ENCODE data around the gene CHRND.

The CHRND gene

DNA sequence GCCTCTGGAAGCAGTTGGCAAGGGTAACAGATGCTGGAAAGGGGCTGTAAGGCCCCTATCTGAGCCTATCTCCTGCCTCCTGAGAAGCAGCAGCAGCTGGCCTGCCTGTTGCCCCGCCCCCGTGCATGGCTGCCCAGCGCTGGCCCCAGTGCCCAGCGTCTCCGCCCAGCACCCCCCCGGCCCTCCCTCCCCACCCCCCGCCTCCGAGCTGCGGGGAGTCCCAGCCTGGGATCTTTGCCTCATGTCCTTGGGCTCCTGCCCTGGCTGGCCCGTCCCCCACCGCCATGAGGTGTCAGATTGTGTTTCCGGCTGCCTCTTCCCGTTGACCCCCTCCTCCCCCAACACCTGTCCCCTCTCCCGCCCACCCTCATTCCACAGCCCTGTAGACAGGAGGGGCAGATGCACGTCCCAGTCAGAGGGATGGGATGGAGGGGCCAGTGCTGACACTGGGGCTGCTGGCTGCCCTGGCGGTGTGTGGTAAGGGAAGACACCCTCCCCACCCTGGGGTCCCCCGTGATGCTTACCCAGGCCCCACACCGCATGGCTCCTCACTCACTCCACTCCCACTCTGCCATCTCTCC is at the start of gene CHRND:
Gene CHRND (plus strand): TSS at position 370 of the 581 bp plus-strand sequence. CDS start 56 bp downstream, at position 426.
- DNase-seq (ENCODE audit: low read depth, low spot score) = no peak

DNA sequence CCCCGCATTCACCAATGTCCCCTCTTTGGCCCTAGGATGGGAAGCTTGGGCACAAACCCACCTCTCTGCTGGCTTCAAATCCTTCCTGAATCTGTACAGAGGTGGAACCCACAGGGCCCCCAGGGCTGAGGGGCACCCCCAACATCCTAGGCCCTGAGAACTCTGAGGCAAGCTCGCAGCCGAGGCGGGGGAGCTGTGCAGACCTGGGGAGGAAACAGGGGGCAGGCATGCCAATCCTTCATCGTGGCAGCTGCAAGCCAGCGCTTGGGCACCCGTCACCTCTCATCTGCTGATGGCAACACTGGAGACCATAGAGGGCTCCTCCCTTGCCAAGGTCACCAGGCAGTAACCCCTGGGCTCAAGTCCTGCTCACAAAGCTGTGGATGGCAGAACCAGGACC is 49.2 kb upstream of the CHRND start:
- no peak for DNase-seq (ENCODE audit: low read depth, low spot score)

DNA sequence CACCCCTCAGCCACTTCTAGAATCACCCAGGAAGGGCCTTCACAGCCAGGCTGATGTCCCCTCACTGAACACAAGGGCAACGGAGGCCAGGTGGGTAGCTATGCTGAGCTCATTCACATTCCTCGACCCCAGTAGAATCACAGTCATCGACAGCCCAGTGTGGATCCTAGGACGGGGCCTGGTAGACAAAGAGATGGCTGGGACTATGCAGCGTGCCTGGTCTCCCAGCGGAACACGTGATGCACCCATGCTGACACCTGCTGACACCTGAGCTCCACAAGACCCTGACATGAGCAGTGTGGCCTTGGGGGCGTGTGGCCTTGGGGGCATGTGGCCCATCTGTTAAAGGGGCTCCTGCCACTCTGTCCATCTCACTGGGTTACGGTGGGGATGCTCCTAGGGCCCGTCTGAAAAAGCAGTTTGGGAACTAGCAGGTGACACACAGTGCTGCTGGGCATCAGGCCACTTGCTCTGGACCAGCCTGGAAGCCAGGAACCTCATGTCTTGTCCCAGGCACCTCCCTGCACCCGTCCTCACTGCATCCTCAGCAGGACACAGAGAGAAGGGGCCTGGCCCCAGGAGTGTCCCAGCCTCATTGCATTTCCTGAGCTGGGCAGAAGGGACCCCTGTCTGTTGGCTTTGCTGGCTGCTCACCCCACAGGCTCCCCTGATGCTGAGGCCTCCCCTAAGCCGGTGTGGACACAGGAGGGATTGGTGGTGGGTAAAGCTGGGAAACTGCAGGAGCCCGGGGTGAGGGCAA is 48.0 kb upstream of the CHRND start:
- no peak for DNase-seq (ENCODE audit: low read depth, low spot score)

DNA sequence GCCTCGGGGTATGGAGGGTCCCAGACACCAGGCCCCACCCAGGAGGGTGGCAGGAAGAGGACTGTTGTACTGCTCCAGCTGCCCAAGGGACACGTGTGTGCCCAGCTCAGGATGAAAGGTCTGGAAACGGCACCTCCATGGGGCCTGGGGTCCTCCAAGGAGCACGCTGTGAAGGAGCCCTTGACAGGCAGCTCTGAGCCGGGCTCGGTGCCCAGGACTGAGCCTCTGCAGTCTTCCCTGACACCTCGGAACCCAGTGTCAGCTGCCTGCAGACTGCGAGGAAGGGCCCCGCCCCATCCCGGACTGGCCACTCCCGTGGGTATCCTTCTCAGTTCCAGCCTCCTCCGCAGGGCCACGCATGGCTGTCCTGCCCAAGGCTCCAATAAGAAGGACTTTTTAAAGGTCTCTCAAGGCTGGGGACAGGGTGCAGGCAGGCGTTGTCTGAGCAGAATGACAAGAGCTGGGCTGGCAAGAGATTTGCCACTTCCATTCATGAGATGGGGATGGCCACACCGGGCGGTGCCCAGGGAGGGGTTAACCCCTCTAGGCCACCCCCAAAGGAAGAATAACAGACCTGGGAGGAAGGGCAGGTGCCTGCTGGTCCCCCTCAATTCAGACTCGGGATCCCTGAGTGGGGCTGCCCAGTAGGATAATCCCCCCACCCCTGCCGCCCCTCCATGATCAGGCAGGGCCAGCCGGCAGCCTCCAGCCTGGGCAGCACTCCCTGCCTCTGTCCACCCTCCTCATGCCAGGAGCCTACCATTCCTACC is 47.2 kb upstream of the CHRND start:
- no peak for DNase-seq (ENCODE audit: low read depth, low spot score)

DNA sequence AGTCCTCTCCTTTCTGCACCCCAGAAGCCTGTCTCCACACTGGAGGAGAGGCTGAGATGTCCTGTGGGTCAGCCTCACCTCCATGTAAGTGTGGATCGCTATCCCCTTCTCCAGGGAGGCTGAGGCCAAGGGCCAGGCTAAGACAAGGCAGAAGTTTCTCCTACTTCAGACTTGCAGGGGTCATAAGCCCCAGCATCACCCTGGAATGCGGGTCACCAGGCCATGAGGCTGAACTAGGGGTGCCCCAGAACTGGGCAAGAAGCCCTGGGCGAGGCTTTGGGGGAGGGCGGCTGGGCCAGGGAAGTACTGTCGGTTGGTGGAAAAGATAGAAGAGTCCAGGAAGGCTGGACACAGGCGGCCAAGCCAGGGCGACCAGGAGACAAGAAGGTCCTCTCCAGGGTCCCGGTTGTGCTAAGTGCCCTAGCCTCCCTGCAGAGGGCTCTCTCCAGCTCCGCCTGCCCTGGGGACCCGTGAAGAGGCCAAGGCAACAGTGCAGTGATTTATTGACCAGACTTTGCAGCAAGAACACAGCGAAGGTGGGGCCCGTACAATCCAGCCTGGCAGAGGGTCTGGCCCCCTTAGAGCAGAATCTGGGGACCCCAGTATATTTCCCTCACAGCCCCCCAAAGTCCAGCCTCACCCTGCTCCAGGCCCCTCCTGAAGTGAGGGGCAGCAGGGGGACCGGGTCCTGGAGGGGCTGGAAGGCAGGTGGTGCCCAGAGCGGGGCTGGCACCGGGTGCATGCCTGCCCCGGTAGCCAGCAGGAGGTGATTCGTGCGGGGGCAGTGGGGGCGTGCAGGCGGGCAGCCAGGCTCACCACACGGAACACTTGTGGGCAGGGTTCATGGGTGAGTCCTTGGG is 46.4 kb upstream of the CHRND start:
- DNase-seq (ENCODE audit: low read depth, low spot score) = no peak

DNA sequence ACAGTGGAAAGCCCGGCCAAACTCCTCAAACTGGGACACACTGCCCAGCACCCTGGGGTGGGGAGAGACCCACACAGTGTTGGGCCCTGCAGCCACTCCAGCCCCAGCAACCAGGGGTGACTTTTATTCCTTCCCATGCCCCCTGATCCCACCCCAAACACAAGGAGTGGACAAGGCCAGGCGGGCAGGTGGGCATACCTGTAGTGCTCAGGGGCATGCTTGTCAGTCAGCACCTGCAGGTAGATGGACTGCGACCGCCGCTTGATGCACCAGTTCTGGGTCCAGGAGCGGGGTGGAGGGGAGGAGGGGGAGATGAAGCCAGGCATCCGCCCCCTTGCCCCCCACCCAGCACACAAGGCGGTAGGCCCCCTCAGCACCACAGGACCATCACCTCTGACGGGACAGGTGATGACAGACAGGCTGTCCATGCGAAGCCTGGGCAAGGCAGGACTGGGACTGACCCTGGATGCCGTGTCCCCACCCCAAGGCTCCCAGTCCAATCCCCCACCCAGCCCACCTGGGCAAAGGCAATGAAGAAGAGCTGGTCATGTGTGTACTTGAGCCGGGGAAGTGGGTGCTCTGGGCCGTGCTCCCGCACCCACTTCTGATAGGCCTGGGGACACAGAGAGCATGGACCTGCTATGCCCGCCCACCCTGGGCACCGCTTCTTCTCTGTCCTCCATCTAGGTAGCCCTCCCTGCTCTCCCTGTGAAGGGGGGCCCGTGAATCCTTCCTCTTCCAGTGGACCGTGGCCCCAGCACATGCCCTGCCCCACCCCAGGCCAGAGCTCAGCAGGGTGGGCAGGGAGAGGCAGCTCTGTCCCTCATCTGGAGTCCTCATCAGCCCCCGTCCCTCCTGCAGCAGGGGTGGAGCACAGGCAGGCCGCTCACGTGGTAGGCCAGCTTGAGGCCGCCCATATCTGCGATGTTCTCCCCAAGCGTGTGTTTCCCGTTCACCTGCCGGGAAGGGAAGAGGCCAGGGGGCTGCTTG is 45.5 kb upstream of the CHRND start:
- DNase-seq (ENCODE audit: low read depth, low spot score) = no peak

DNA sequence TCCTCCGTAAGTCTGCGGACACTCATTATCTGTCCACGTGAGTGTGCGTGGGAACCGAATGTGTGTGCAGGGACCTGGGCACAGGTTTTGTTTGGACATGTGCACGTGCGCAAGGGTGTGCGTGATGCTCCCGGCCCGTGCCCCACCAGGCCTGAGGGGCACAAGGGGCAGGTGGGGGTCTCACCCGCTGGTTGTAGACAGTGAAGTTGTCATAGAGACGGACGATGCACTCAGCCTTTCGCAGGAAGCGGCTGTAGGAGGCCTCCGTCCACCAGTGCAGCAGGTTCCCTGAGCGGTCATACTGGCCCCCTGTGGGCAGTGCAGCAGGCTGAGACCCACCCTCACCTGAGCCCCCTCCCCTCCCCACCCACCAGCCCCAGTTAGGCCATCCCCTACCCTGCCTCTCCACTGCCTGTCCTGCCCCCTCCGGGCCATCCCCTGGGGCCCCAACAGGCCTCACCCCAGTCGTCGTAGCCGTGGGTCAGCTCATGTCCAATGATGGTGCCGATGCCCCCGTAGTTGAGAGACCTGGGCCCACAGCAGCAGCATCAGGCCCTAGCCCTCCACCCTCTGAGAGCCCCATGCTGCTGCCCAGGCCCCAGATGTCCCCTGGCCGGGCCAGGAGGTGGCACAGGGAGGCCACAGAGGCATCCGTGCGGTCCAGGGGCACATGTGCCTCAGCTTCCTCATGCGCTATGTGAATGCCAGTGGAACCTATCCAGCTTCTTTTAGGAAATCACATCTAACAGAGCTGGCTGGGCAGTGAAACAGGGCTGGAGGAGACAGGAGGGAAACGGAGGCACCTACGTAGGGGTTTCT is 44.4 kb upstream of the CHRND start:
- no peak for DNase-seq (ENCODE audit: low read depth, low spot score)

DNA sequence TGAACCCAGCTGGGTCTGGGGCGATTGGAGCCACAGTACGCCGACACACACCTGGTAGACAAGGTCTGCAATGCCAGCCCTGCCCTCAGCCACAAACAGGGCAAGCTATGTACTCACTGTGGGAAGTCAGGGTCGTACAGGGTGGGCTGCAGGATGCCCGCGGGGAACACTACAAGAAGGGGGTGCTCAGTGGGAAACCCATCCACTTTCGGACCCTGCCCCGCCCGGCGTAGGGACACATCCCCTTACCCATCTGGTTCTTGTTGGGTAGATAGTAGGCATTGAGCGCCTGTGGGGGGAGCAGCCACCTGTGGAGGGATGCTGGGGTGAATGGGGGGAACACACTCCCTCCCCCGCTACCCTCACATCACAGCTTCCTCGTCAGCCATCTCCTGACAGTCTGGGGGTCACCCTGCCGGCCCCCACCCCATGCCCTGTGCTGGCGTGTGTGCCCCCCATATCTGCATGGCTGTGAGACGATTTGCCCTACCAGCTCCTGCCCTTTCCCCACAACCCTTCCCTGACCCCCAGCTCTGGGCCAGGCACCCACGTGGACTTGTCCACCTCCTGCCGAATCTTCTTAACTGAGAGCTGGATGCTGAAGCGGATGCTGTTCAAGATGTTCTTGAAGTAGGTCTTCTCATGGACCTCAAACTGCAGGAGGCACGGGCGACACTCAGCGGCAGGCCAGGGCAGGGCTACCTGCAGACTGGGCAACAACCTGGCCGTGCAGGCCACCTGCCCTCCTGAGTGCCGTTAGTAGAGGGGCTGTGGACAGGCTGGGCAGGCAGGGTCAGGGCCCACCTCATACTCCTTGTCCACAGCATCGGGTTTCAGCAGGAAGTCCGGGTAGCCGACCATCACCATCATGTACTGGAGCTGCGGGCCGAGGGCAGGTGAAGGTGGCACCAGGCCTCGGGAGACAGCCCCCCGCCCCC is 43.4 kb upstream of the CHRND start:
- no peak for DNase-seq (ENCODE audit: low read depth, low spot score)

DNA sequence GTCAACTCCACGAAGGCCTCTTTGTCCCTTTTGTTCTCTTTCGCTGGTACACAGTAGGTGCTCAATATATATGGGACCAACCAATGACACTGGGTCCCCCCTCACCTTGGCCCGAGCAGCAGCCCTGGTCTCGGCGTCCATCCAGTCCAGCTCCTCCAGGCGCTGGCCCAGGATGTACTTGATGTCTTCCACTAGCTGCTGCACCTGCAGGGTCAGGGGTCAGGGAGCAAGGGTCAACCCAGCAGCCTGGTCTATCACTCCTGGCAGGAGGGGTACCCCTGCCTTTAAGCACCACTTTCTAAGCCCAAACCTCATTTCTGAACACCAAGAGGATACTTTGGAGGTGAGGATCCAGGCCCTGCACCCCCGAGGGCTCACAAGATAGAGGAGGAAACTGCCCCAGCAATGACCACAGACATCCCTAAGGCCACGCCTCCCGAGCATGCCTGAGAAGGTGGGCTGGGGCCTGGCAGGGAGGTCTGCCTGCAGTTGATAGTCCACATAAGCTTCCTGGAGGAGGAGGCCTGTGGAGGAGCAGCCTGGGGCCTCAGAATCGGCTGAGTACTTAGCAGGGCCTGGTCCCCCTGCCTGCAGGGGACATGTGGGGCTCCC is 42.5 kb upstream of the CHRND start:
- no peak for DNase-seq (ENCODE audit: low read depth, low spot score)

DNA sequence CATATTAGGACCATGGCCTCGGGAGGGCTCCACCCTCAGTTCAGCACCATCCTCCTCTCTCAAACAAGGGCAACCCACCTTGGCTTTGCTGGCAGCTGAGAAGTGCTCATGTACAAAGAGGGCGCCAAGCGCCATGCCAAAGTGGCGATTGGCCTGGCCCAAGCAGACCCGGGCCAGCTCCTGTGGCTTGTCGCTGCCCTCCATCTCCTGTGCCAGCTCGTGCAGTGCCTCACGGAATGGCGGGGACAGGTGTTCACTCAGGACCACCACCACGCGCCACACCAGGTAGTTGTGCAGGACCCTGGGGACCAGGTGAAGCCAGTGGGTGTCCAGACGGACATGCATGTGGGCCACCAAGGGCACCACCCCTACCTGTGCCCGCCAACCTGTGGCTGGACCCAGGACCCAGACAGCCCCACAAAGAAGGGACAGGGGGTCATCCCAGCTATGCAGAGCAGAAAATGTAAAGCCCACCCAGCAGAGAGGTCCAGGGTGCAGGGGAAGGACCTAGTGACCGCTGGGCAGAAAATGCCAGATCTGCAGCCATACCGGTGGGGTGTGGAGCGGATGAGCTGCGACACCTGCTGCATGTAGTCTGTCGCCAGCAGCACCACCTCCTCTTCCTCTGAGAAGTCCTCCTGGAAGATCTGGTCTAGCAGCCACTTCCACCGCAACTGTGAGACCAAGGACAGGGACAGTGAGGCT is 41.9 kb upstream of the CHRND start:
- no peak for DNase-seq (ENCODE audit: low read depth, low spot score)

DNA sequence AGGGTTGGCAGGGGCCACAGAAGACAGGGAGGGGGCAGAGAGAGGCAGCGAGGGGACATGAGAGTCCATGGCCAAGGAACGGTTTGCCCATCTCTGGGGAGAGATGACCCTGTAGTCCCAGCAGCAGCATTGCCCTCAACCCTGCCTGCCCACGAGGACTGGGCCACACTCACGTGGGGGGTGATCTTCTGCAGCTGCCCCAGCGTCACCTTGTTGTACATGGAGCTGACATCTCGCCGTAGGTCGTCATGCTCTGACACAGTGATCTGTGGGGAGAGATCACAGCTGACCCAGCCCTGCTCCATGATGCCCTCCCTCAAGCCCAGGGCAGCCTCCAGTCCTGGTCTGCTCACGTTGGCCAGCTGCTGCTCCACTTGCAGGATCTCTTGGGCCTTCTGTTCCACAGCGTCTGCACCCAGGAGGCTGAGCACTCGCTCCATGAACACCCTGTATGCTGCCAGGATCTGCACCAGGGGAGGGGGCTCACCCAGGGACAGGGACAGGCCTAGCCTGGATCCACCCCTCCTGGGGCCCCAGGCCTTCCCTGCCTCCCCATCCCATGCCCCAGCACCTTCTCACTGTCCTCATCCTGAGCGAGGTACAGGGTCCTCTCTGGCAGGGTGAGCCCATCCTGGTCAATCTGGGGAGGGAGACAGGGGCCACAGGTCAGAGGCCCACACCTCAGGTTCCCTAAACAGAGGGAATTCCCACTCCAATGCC is 41.2 kb upstream of the CHRND start:
- no peak for DNase-seq (ENCODE audit: low read depth, low spot score)

DNA sequence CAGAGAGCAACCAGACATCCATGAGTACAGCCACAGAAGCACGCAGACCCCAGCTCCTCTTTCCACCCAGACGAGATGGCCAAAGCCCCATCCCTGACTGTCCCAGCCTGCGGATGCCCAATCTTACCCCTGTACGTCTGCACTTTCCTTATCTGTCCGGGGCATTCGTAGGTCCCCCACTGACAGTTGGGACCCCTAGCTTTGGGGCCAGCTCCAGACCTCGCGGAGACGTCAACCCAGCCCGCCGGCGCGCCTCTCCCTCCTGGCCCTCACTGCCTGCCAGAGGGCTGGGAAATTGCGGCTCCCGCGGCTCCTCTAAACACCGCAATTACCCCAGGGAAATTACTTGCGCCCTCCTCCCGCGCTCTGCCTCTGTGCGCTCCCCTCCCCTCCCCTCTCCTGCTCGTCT is 40.6 kb upstream of the CHRND start:
- no peak for DNase-seq (ENCODE audit: low read depth, low spot score)

DNA sequence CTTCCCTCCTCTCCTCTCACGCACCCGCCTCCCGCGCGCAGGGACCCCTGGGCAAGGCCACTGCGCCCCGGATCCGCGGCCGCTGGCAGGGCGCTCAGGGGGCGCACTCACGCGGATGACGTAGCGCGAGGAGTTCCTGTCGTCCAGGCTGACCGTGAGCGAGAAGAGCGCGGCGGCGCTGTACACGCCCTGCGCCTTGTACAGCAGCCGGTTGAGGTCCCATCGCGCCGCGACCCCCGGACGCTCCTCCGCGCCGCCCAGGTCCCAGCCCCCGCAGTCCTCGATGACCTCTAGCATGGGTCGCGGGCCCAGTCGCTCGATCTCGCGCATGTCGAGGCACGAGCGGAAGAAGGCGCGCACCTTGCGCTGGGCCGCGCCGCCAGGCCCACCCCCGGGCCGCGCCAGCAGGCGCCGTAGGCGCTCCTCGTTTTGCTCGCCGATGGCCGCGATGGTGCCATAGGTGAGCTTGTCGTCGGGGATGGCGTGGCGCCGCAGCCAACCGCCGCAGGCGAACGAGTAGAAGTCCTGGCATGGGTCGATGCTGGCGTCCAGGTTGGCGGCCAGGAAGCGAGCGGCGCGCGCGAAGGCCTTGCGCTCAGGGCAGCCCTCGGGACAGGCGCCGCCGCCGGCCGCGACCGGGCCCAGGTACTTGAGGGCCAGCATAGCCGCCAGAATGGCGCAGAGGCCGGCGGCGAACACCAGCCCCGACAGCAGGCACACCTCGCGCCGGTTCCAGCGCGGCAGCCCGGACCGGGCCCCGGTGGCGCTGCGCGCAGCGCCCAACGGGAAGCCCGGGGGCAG is 40.0 kb upstream of the CHRND start:
- DNase-seq (ENCODE audit: low read depth, low spot score) = no peak

DNA sequence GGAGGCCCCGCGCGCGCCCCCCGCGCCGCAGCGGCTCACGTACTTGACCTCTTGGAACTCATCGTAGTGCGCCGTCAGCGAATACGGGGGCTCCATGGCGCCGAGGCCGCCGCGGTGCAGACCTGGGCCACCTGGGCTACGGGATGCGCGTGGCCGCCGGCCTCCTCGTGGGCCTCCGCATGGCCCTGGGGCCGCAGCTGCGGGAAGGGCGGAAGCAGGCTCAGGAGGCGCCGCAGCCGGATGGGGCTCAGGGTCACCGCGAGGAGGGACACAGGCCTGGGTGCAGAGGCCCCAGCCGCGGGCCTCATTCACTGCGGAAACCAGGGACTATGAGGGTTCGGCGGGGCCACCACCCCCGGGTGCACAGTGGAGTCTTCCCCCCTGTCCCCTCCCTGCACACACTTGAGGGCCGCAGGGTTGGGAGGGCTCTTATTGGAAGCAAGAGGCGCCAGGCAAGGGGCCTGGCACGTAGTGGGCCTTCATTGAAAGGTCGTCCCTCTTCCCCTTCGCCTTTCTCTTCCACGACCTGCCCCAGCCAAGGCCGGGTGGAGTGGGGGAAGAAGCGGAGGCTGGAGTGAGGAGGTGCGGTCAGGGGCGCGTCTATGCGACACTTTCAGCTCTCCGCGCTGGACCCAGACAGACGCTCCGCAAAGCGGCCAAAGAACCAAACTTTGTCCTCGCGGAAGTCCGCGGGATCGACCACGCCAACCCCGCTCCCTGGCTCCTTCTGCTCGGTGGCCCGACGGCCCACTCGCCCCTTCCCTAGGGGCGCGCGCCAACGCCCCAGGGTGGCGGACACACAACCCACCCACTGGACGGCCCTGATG is 39.2 kb upstream of the CHRND start:
- DNase-seq (ENCODE audit: low read depth, low spot score) = no peak

Data from brain pericyte (primary cell).